ENCODE data around the gene C1orf105. TPM values are rescaled to one million over a fixed set of nuclear protein-coding genes. Genes with fewer than 3 reads are reported as not detected.
A peak's percentile ranks its signal among the peaks of the same experiment; 100 is the strongest.
"Not testable (repeated sequence)": the region's sequence is repeated elsewhere in the genome, so short reads cannot be mapped to it uniquely, and the experiment has no call there.

Gene C1orf105
- polyA plus RNA-seq, 5 donors = 0.36 to 3.9 (median 0.44) TPM; not detected in 1

GRCh38 chr1:172486805-172487454 lies 66.4 kb downstream of the C1orf105 start:
- DNase-seq = no peak

DNA sequence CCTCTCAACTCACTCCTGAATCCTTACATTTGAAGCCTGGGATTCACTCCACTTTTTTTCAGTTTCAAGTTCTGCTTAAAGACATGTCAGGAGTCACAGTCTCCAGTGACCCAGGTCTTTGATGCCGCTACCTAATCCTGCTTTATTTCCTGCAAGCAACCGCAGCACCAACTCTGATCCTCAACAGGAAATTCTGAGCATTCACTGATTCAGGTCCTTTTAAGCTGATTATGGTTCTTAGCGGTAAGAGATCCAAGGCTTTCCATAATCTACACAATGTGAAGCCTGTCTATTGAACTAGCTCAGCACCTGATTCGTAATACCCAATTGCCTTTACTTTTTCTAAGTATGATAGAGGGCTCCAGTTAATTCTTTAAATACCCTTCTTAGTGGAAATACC lies 67.1 kb downstream of the C1orf105 start:
- DNase-seq = no peak

DNA sequence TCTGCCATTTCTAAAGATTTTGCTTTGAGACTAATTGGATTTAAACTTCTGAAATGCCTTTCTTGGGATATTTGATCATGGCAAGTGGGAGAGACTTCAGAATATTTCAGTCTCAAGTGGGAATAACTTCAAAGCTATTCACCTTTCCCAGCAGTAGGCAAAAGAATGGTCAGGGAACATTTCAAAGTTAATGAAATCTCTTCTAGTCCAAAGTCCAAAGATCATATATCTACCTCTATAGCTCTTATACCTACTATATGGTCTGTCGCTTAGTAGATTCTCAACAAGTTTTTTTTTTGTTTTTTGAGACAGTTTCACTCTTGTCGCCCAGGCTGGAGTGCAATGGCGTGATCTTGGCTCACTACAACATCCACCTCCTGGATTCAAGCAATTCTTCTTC lies 67.9 kb downstream of the C1orf105 start:
- no peak for DNase-seq

DNA sequence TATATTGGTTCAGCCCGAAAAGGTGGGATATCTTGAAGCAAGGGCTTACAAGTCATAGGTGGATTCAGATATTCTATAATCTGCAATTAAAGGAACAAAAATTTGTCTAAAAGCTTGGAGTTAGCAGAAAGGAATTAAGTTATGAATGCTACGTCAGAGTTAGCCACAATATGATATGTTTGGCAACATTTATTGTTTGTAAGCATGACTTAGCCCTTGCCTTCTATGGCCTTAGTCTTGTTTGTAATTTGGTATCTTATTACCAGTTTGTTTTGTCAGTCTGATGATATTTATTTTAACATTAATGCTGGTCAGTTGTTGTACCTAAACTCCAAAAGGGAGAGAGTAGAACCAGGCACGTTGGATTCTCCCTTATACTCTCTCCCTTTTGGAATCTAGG lies 69.4 kb downstream of the C1orf105 start:
- DNase-seq = no peak

DNA sequence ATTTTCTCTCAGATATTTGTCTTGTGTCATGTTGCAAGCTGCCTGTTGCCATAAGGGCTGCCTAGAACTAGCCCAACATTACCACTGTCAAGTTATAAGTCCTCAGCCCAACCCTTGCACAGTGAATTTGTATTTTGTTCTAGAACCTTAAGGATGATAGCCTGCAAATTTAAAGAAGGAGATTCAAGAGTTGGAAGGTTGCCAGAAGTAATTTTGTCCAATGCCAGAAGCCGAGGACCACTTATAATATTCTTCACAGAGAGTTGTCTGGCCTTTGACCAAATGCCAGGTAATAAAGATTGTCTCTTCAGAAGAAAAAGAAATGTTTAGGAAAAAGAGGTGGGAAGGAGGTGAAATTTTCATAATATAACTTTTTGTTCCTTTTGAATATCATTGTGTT lies 71.9 kb downstream of the C1orf105 start:
- no peak for DNase-seq

GRCh38 chr1:172494166-172494565 lies 73.7 kb downstream of the C1orf105 start:
- DNase-seq = no peak

- not testable (repeated sequence) for DNase-seq
Measured at GRCh38 chr1:172496127-172496526, 75.6 kb downstream of the C1orf105 start.

GRCh38 chr1:172496678-172497077 lies 76.2 kb downstream of the C1orf105 start:
- no peak for DNase-seq

DNA sequence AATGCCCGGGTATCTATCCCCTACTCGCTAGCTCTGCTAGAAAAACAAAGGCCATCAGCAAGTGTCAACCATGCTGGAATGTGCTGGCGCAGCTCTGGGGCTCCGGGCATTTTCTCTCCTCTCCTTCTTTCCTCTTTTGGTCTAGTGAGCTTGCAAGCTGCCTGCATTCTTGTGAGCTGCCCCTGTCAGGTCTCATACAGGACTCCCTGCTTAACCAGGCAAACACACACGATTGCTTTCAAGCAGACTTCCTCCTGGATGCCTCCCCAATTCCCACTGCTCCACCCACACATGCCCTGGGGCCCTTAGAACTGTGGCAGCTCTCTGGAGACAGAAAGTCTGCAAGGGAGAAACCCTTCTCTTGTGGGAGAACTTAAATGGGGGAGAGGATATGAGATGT lies 76.7 kb downstream of the C1orf105 start:
- DNase-seq = no peak

DNA sequence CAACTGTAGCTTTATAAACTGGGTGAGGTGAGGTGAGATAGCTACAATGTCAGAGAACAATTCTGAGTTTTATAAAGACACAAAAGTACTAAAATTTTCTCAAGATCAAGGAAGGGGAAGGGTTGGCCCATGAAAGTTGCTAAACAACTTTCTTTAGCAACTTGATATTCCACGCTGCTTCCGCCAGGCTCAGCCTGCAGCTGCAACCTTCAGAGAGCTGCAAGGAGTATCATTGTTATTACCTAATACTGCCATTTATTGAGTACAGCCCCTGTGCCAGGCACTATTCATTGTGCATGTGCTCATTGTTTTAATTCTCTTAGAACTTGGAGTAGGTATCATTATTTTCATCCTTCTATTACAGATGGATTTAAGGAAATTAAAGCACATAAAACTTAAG lies 78.4 kb downstream of the C1orf105 start:
- DNase-seq = no peak

DNA sequence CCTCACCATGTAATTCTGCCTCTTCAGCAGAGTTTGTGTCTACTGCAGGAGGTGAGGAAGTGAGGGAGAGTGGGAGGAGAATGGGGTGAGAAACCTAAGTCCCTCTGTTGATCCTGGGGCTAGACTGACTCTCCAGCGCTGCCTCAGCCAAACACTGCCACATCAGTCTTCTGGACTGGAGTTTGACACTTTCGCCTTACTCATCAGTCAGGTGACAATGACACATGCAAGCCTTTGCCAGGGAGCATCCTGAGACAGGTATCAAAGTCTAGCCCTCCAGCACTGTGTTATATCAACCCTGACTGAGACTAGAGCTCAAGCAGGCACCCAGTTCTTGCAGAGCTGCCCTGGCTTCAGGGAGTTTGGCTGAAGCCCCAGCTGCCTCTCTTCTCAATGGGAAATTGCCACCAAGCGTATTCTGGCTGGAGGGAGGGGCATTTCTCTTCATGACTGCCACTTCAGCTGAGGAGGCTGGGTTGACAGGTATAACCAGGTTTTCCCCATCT lies 79.2 kb downstream of the C1orf105 start:
- DNase-seq = peak; percentile 31 to 34

DNA sequence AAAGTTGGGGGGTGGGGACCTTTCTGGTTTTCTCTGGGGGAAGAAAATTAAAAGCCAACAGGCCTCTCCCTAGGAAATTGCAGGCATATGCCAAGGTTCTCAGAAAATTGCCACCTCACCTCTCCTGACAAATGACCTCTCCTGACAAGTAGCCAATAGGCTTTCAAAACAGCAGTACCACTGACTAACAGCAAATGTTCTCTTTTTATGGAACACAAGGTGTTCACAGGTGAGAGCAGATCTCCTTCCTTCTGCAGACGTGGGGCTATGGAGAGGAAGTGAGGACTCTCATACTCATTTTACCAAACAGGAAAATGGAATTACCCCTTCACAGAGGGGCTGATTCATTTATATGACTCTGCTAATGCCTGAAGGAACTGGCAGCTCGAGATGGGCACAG lies 79.7 kb downstream of the C1orf105 start:
- DNase-seq = no peak

- DNase-seq = no peak
Measured at GRCh38 chr1:172507741-172508140, 87.3 kb downstream of the C1orf105 start.

- no peak for DNase-seq
Measured at GRCh38 chr1:172510479-172510878, 90.0 kb downstream of the C1orf105 start.

DNA sequence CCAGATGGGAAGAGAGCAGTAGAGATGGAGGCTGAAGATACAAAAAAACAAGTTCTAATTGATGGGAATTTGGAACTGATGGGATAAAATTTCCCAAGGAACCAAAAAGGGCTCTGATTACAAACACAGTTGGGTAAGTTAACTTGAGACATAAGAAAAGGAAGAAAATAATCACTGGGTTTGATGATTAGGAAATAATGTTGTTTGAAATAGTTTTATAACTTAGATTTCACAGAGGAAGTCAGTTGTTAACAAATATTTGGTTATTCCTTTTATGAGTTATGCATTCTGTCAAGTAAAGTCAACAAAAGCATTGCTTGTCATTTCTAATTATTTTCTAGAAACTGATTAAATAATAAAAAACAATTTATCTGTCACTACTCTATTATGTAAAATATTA lies 92.1 kb downstream of the C1orf105 start:
- DNase-seq = no peak

GRCh38 chr1:172513479-172513878 lies 93.0 kb downstream of the C1orf105 start:
- DNase-seq = no peak

- DNase-seq = no peak
Measured at GRCh38 chr1:172514108-172514507, 93.6 kb downstream of the C1orf105 start.

DNA sequence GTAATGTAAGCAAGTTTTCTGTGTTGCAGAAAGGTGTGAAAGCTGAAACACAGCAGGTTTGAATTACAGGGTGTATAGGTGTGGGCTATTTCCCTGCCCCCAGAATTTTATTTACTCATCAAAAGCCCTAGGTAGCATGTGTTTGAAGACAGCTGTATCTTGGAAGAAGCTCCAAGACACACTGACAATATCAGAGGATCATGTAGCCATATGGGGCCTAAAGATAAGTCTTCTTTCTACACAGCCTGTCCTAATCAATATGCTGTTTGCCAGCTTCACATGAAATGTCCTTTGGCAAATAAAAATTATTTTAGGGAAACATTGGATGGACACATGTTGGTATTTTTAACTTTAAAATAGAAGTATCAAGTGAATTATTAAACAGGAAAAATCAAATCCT lies 95.0 kb downstream of the C1orf105 start:
- DNase-seq = no peak

GRCh38 chr1:172515927-172516326 lies 95.4 kb downstream of the C1orf105 start:
- no peak for DNase-seq

DNA sequence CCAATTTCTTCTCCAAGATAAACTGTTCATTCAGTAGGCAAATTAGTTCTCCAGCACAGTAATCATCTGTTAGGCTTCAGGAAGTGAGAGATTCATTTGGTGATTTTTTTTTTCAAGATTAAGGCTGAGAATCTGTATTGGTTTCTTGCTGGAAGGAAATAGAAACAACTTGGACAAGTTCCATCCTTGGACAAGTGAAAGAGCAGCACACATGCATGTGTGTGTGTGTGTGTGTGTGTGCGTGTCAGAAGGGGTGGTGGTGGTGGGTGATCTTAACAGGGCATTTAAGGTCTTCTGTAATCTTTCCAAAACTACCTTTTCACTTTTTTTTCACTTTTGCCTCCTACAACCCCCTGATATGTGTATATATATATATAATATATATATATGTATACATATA lies 96.6 kb downstream of the C1orf105 start:
- no peak for DNase-seq

DNA sequence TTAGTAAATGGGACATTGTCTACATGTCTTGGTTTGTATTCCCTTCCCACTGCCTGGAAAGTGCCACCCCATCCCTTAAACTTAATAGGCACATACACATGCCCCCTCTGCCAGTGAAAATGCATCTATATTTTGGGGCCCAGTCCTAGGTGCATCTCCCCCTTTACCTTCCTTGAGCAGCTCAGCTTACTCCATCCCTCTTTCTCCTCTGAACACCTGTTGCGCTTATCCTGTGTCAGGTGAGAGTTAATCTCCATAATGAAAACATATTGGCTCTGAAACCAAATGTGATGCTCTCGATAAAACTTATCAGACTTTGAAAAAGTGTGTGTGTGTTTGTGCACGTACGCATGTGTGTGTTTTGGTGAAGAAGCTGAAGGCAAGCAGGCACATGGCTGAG lies 97.1 kb downstream of the C1orf105 start:
- no peak for DNase-seq
